Epidermal melanocyte (primary cell): ENCODE results near the gene TNRC6B.
"Not testable (repeated sequence)": the region's sequence is repeated elsewhere in the genome, so short reads cannot be mapped to it uniquely, and the experiment has no call there.

Experiments
- DNase-seq: peaks from one replicate; pipeline ENCODE4 v3.0.0; 2011; ENCODE audit warnings: low spot score; ENCODE audit not compliant: insufficient read length

Gene TNRC6B, protein sequence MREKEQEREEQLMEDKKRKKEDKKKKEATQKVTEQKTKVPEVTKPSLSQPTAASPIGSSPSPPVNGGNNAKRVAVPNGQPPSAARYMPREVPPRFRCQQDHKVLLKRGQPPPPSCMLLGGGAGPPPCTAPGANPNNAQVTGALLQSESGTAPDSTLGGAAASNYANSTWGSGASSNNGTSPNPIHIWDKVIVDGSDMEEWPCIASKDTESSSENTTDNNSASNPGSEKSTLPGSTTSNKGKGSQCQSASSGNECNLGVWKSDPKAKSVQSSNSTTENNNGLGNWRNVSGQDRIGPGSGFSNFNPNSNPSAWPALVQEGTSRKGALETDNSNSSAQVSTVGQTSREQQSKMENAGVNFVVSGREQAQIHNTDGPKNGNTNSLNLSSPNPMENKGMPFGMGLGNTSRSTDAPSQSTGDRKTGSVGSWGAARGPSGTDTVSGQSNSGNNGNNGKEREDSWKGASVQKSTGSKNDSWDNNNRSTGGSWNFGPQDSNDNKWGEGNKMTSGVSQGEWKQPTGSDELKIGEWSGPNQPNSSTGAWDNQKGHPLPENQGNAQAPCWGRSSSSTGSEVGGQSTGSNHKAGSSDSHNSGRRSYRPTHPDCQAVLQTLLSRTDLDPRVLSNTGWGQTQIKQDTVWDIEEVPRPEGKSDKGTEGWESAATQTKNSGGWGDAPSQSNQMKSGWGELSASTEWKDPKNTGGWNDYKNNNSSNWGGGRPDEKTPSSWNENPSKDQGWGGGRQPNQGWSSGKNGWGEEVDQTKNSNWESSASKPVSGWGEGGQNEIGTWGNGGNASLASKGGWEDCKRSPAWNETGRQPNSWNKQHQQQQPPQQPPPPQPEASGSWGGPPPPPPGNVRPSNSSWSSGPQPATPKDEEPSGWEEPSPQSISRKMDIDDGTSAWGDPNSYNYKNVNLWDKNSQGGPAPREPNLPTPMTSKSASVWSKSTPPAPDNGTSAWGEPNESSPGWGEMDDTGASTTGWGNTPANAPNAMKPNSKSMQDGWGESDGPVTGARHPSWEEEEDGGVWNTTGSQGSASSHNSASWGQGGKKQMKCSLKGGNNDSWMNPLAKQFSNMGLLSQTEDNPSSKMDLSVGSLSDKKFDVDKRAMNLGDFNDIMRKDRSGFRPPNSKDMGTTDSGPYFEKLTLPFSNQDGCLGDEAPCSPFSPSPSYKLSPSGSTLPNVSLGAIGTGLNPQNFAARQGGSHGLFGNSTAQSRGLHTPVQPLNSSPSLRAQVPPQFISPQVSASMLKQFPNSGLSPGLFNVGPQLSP (N-terminal part only)

DNA sequence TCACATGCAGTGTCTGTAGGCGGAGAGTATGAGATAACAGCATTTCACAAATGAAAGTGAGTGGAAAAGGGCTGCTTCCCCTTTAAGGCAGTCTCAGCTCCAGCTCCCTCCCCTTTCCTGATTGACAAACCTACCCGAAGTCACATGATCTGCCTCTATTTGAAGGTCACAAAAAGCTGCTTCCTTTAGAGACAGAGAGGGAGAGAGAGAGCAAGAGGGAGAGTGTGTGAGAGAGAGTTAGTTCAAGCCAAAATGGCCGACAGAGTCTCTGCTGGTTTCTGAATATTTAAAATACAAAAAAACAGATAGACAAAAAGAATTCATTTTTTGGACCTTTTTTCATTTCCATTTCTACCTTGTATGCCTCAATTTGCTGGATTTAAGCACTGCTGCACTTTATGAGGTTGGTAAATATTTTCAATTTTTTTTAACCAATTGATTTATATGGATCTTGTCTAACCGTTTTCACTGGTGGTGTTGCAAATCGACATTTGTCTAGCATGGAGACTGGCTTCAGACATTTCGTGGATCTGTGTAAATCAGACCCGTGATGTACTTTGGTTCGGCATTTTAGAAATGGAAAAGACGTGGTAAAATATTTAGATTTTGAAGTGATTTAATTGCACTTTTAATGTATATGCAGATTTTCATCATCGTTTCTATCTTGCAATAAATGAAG lies at the start of gene TNRC6B:
TNRC6B (plus strand) TSS at position 188 of the 679 bp plus-strand sequence; CDS start at position 399, 211 bp downstream.
- peak; percentile 41 for DNase-seq

DNA sequence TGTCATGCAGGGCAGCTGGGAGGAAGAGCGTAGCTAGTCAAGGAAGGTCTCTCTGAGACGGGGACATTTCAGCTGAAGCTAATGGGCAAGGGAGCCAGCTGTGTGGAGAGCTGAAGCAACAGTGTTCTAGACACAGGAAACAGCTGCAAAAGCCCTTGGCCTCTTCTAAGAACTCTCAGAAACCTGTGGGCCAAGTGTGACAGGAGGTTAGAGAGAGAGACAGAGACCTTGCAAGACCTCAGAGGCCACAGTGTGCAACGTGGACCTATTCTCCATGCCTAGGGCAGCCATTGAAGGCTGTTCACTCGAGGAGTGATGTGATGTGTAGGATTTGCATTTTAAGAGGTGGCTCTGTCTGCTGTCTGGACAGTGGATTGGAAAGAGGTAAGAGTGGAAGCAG lies 48.7 kb upstream of the TNRC6B start:
- no peak for DNase-seq

DNA sequence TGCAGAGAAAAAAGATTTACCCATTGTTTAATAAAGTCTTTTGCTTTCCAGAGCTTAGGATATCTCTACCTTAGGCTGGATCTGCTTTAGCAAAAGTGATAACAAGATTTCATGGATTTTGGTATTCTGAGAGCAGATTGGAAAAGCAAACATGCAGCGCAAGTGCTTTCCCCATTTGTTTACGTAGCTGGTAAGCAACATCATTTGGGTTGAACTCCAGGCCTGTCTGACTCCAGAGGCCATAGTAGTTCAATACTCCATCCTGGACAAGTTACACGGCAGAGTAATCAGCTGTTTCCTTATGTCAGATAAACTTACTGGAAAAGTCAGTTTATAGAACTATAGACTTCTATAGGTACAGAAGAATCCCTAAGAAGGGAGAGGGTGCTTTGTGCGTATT lies 40.6 kb upstream of the TNRC6B start:
- DNase-seq, result no peak

DNA sequence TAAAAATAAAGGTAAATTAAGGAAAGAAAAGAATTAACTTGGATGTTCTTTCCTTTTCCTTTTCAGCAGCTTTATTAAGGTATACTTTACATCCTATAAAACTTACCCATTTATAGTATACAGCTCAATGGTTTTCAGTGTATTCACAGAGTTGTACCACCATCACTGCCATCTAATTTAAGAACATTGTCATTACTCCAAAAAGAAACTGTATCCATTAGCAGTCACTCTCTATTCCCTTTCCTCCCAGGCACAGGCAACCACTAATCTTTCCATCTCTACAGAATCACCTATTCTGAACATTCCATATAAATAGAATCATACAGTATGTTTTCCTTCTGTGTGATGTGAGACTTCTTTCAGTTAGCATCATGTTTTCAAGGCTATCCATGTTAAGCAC lies 38.9 kb upstream of the TNRC6B start:
- no peak for DNase-seq

DNA sequence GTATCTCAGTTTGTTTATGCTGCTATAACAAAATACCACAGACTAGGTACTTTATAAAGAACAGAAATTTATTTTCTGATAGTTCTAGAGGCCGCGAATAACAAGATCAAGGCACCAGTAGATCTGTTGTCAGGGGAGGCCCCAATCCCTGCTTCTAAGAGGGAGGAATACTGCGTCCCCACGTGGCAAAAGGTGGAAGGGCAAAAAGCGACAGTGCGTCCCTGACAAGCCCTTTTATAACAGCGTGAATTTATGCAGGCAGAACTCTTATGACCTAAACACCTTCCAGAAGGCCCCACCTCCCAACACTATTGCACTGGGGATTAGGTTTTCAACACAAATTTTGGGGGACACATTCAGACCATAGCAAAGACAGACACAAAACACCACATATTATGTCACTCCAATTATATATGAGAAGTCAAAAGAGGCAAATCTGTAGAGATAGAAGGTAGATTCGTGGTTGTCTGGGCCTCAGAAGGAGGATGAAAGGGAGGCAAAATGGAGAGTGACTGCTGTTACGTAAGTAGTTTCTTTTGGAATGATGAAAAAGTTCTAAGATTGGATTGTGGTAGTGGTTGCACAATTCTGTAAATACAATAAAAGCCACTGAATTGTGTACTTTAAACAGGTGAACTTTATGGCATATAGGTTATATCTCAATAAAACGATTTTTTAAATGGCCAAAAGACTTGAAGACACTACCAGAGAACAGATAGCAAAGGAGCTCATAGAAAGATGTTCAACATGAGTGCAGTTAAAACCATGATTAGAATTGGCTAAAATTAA lies 30.1 kb upstream of the TNRC6B start:
- DNase-seq, result no peak

DNA sequence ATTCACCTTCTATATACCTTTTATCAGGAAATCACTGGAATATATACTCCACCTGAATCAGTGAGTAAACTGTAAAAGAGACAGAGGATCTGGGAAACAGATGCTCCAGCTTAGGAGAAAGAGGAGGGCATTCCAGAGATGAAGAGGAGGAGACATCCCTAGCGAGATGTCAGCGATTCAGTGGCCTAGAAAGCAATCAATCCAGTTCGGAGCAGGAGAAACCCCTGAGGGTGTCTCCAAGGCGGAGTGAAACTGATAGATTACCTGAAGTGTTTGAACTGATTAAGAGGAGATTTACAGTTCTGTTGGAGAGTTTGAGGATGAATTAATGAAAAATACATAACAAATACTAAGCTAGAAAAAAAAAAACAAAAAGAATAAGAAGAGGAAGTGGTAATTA lies 24.5 kb upstream of the TNRC6B start:
- DNase-seq, result no peak

DNA sequence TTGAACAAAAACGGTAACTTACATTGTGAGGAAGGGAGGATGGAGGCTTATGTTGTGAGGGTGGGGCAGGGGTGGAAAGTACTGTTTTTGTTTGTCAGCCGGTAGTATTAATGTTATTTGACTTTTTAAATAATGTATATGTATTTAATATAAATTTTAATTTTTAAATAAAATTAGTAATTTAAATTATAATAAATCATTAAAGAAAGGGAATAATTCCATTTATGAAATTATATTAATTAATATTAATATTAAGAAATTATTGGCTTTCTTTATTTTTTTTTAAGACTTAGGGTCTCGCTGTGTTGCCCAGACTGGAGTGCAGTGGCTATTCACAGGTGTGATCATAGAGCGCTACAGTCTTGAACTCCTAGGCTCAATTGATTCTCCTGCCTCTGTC lies 24.0 kb upstream of the TNRC6B start:
- DNase-seq, result no peak

DNA sequence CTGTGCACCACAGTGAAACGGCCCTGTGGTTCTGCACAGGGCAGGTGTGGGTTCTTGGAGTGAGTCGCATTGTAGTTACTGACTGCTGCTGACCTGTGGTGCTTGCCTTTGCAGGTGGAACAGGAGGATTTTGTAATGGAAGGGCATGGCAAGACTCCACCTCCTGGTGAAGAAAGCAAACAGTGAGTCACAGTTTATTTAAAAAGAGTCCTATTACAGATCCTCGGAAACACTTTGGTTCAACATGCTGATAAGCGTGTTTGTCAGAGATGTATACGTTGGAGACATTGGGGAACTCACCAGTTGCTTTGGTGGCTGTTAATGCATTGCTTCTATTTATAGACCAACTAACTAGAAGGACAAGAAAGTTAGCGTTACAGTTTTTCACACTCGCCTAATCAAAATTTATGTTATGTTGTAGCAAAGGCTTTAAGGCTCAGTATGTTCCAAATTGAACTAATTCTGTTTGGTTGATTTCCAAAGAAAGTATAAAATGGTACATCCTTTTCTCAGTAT lies 21.7 kb upstream of the TNRC6B start:
- no peak for DNase-seq

DNA sequence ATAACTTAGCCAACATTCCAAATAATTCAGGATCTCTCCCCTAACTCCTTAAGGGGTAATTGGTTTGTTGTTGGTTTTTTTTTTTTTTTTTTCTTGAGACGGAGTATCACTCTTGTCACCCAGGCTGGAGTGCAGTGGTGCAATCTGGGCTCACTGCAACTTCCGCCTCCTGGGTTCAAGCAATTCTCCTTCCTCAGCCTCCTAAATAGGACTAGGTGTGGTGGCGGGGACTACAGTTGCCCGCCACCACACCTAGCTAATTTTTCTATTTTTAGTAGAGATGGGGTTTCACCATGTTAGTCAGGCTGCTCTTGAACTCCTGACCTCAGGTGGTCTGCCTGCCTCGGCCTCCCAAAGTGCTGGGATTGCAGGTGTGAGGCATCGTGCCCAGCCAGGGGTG lies 21.0 kb upstream of the TNRC6B start:
- not testable (repeated sequence) for DNase-seq

DNA sequence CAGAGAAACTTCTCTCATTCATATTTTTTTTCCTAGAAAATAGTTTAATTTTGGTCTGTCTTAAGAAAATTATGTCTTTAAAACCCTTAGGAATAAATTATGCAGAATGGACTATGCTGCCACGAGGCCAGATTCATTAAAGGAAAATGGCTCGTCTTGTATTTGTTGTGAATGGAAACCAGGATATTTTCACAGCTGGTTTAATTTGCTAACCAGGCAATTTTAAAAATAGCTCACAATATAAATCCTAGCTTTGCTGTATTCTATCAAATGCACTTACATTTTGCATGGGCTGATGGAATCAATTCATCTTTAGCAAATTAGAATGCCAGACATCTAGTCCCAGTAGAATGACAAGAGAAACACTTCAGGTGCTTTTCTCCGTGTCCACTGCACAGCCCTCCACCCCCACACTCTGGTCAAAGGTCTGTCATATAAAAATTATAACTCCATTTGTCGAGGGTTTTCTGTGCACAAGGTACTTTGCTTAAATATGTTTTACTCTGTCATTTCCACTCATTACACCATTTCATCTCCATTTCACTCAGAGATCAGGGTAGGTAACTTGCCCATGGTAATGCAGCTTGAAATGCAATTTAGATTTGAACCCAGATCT lies 20.3 kb upstream of the TNRC6B start:
- DNase-seq, result no peak

DNA sequence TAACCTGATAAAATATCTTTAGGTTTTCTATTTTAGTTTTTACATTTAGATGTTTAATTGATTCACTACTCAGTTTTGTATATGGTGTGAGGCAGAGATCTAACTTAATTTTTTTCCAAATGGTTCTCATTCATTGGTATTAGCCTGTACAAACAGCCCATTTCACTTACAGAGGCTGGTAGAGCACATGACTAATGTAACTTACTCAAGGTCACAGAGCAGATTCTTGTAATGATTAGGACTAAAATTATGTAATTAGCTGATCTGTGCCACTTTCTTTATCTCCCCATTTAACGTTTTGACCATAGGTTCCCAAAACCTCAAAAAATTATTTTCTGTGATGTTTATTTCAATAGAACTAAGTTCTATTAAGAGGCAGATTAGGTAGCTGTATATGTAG lies 16.5 kb upstream of the TNRC6B start:
- no peak for DNase-seq

DNA sequence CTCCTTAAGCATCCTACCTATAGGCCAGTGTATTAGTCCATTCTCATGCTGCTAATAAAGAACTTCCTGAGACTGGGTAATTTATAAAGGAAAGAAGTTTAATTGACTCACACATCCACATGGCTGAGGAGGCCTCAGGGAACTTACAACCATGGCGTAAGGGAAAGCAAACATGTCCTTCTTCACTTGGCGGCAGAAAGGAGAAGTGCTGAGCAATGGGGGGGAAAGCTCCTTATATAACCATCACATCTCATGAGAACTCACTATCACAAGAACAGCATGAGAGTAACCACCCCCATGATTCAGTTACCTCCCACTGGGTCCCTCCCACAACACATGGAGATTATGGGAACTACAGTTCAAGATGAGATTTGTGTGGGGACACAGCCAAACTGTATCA lies 12.2 kb upstream of the TNRC6B start:
- not testable (repeated sequence) for DNase-seq

DNA sequence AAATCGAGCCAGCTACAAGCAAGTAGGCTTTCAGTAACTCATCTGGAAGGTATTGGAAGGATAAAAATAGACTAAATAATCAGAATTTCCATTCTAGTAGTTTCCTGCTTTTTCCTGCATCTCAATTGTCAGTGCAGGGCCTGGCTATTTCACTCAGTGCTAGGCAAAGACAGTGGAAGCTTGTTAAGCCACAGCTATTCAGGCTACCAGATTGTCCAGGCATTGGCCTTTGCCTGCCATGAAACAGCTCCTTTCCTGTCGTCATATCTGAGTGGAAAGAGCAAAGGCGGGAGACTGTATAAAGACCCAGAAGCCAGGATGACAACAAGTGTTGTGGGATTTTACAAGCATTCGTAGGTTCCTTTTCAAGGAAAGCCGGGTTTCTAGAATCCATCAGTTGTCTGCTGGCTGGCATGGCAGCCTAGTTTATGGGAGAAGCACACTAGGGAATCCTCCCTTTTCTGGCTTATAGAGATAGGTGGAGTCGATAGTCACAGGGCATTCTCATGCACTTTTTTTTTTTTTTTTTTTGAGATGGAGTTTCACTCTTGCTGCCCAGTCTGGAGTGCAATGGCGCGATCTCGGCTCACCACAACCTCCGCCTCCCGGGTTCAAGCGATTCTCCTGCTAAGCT lies 2.0 kb upstream of the TNRC6B start:
- DNase-seq, result no peak

DNA sequence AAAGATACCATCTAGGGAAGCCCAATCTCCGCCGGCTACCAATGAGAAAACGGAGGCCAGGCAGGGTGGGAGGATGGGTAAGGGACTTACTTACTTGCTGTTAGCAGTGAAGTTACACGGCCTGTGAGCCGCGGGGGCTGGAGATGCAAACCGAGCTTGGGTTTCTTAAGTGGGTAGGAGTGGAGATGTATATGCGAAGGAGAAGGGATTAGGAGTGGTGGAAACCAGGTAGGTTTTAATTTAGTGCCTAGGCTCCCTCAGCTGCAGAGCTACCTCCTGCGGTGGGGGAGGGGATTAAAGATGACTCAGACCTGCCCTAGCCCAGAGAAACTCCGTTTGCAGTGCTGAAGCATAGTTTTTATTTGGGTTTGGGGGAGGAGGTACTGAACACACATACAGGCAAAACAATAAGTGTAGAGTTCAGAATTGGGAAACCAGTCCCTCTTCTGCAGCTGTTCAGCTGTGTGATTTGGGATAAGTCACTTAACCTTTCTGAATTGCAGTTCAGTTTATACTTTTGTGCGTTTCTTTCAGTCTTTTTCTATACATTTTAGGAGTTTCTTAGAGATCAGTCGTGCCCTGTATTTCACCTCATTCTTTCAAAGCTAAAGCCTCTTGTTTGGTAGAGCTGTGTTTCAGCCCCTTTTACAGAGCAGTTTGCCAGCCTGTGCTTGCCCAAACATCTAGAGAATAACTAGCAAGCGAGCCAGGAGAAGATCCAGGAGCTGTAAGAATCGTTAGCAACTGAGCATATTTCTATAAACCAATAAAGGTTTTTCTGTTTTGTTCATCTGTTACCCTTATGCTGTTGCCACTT lies 596 bp upstream of the TNRC6B start:
- no peak for DNase-seq

DNA sequence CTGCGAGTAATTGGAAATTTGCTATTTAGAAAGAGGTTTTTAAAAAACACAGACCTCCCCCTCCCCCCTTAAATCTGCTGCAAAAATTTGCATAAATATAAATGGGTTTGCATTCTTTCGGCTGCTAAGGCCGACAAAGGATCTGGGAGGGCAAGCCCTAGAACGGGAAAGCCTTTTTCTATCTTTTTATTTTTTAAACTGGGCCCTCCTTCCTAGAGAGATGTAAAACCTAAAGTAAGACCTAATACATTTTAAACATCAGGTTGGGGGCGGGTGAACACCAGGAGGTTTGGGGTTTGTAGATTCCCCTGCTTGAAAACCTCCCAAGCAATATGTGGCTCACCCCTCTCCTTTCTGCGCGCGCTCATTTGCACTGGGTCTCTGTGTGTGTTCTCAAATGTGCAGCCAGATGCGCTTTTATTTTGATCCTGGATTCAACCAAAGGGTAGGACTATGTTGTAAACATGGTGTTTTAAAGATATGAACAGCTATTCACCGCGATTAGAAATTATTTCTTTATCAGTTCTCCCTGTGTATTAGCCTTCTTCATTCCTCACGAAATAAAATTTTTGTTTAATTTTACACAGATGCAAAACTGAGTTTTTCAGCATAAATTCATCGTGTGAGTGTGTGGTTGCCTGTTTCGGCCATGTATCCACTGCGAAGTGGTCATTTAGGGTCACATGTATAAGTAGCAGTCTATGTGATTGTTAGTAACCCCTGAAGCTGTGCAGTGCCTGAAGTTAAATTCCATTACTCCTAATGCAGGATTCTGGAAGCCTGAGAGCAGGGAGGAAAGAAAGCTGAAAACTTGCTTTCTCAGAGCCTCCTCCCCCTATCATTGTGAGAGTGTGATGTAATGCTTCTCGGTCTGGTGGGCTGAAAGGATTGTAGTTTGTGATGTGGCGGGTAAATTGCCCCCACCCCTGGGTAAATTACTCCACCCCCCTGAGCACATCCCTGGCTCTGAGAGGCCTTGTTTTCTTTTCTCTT lies 988 bp downstream of the TNRC6B start:
- no peak for DNase-seq

DNA sequence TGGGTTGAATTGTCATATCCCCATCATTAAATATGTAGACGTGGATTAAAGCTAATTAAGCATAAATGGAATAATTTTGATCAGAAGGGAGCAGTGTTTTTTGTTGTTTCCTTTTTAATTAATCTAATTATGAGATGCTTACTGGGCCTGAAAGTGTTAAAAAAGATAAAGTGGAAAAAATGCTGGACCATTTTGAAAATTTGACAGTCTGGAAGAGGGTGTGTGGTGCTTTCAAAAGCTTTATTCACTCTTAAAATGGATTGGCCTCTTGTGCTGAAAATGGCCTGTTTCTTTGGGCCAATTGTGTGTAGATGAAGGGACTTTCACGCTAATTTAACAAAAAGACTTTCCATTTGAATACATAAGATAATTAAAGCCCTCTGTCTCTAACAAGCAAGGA lies 1.8 kb downstream of the TNRC6B start:
- no peak for DNase-seq

DNA sequence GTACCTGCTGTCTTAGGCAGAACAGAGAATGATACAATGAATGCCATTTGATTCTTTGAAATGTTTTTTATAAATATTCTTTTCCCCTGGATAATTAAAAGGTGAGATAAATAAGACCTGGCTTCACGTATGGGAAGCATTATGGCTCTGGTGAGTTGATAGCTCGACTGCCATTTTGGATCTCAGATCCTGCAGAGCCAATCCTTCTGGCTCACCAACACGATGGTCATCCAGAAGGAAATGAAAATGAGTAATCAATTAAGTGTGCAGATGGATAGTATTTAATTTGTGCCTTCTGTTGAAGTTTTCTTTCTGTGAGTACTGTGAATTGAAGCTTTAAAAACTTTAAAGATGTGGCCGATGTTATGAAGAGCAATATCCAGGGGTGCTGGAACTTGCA lies 2.7 kb downstream of the TNRC6B start:
- DNase-seq, result no peak
